CD4-positive, alpha-beta T cell treated with Interleukin-4 for 1 hour (primary cell): ENCODE results near the gene IL4I1.
"Not testable (repeated sequence)": the region's sequence is repeated elsewhere in the genome, so short reads cannot be mapped to it uniquely, and the experiment has no call there.

ENCODE experiments used
- DNase-seq, 2 donors: peaks; one replicate each; pipeline ENCODE4 v3.0.0-alpha.2; 2020 to 2022

IL4I1 gene

GRCh38 chr19:49896863-49897621 is at the start of gene IL4I1:
Gene IL4I1, minus strand, starts transcription at chr19:49896887. Its CDS starts 727 bp downstream, at chr19:49896160.
- DNase-seq = peak; percentile 86 to 90

GRCh38 chr19:49946415-49946814 is 49.7 kb upstream of the IL4I1 start:
- no peak for DNase-seq

- not testable (repeated sequence) for DNase-seq
These were observed 47.9 kb upstream of the IL4I1 start for GRCh38 chr19:49944567-49944966.

- DNase-seq = no peak
These were observed 43.8 kb upstream of the IL4I1 start for GRCh38 chr19:49940482-49940791.

- no peak for DNase-seq
These were observed 43.2 kb upstream of the IL4I1 start for GRCh38 chr19:49939721-49940481.

GRCh38 chr19:49938662-49939061 is 42.0 kb upstream of the IL4I1 start:
- no peak for DNase-seq

- peak; percentile 77 for DNase-seq
These were observed 41.2 kb upstream of the IL4I1 start for GRCh38 chr19:49937750-49938381.

GRCh38 chr19:49936549-49936948 is 39.9 kb upstream of the IL4I1 start:
- no peak for DNase-seq

GRCh38 chr19:49933643-49934042 is 37.0 kb upstream of the IL4I1 start:
- DNase-seq = no peak

- DNase-seq = peak; percentile 49 to 62
These were observed 36.0 kb upstream of the IL4I1 start for GRCh38 chr19:49932731-49933131.

- no peak for DNase-seq
These were observed 35.4 kb upstream of the IL4I1 start for GRCh38 chr19:49932041-49932451.

GRCh38 chr19:49931293-49932040 is 34.8 kb upstream of the IL4I1 start:
- no peak for DNase-seq

- peak; percentile 28 to 42 for DNase-seq
These were observed 33.9 kb upstream of the IL4I1 start for GRCh38 chr19:49930483-49931011.

- peak; percentile 97 to 98 for DNase-seq
These were observed 33.2 kb upstream of the IL4I1 start for GRCh38 chr19:49929611-49930482.

- peak; percentile 90 to 91 for DNase-seq
These were observed 32.5 kb upstream of the IL4I1 start, which contains the start of the genes ATF5 and NUP62 for GRCh38 chr19:49929121-49929610. Gene ATF5, plus strand, starts transcription at chr19:49929205. Its CDS starts 1,646 bp downstream, at chr19:49930851. Gene NUP62, minus strand, starts transcription at chr19:49929504. Its CDS starts 19,697 bp downstream, at chr19:49909807.

GRCh38 chr19:49927526-49928264 is 31.0 kb upstream of the IL4I1 start:
- no peak for DNase-seq

GRCh38 chr19:49926515-49926914 is 29.8 kb upstream of the IL4I1 start:
- no peak for DNase-seq

- no peak for DNase-seq
These were observed 28.8 kb upstream of the IL4I1 start for GRCh38 chr19:49925486-49925885.

GRCh38 chr19:49924881-49925210 is 28.2 kb upstream of the IL4I1 start:
- DNase-seq = not testable (repeated sequence)

- DNase-seq = no peak
These were observed 27.6 kb upstream of the IL4I1 start for GRCh38 chr19:49924004-49924880.
